Esophagus (tissue), 2 donors: ENCODE data around the gene CIDEC. TPM values are rescaled to one million over a fixed set of nuclear protein-coding genes. Genes with fewer than 3 reads are reported as not detected.

Source experiments
- H3K27ac ChIP-seq, 2 donors: one replicate each; pipeline ENCODE4 v1.5.1; 2013; ENCODE audit warnings: low read depth in 2 of 2, mild to moderate bottlenecking in 2 of 2, inconsistent platforms in 1 of 2, low read length in 1 of 2, moderate library complexity in 1 of 2
- H3K27me3 ChIP-seq, 2 donors: one replicate each; pipeline ENCODE4 v1.6.1; 2013; ENCODE audit warnings: low read length in 2 of 2, control low read depth in 1 of 2, mild to moderate bottlenecking in 1 of 2; ENCODE audit not compliant: insufficient read depth in 2 of 2, control insufficient read depth in 1 of 2
- H3K36me3 ChIP-seq, 2 donors: one replicate each; pipeline ENCODE4 v1.6.1; 2013; ENCODE audit warnings: low read length in 1 of 2; ENCODE audit not compliant: control insufficient read depth in 2 of 2, insufficient read depth in 2 of 2
- H3K4me1 ChIP-seq, 2 donors: one replicate each; pipeline ENCODE4 v1.6.1; 2013; ENCODE audit warnings: low read length in 1 of 2; ENCODE audit not compliant: control insufficient read depth in 2 of 2, insufficient read depth in 2 of 2
- H3K4me3 ChIP-seq, 2 donors: one replicate each; pipeline ENCODE4 v1.5.1; 2013; ENCODE audit warnings: low read length in 2 of 2, mild to moderate bottlenecking in 2 of 2, low read depth in 1 of 2, moderate library complexity in 1 of 2
- H3K9me3 ChIP-seq, 2 donors: one replicate each; pipeline ENCODE4 v1.6.1; 2013; ENCODE audit warnings: mild to moderate bottlenecking in 2 of 2, low read depth in 1 of 2, low read length in 1 of 2, moderate library complexity in 1 of 2; ENCODE audit not compliant: control insufficient read depth in 2 of 2, insufficient read depth in 1 of 2
- WGBS, 2 donors: extraction: QIAGEN DNeasy Blood & Tissue Kit; methylation state at CpG; one replicate each; pipeline ENCODE4 v1.1.7; 2013; 5-methylcytosine and 5-hydroxymethylcytosine counted together
- polyA plus RNA-seq, 2 donors: library from polyadenylated mRNA; stranded (reverse); fragments of 200-250 nt; gene quantifications; one replicate each; pipeline ENCODE4 v1.2.3, GENCODE V29; 2013
- donor health status: healthy with polysubstance abuse.
- donor health status: Bipolar disorder and iron deficiency.

The CIDEC gene
- polyA plus RNA-seq = under 1 TPM; 0.18 to 0.53 TPM

- Histone ChIP-seq H3K27me3 (no peaks in the 10 kb centered on the region), H3K4me1 (no peaks in the 10 kb centered on the region), H3K36me3 (no peaks in the 10 kb centered on the region), H3K27ac (no peak within 1 kb of the TSS), H3K4me3 (no peak within 1 kb of the TSS), H3K9me3 (no peaks in the 10 kb centered on the region)
- WGBS, 2 donors = 85 to 86% methylated on average over 7 of the region's 7 CpGs
Measured at GRCh38 chr3:9879830-9880549, at the start of gene CIDEC. CIDEC (minus strand) TSS chr3:9880253; CDS start chr3:9878486, 1,767 bp downstream.

GRCh38 chr3:9928158-9928557 is 48.1 kb upstream of the CIDEC start:
- Histone ChIP-seq H3K27ac (no peak overlapping the region), H3K4me1 (peaks cover 0 to 3% of the 10 kb centered on the region in 2 donors), H3K9me3 (no peaks in the 10 kb centered on the region), H3K4me3 (no peak overlapping the region), H3K36me3 (peaks cover 12 to 19% of the 10 kb centered on the region in 2 donors), H3K27me3 (no peaks in the 10 kb centered on the region)
- WGBS, 2 donors = 94% methylated on average over 18 to 23 of the region's 23 CpGs

- peaks cover 0 to 6% of the 10 kb centered on the region in 2 donors for H3K36me3 ChIP-seq
- no peaks in the 10 kb centered on the region for H3K27me3 ChIP-seq
- peaks cover 4 to 26% of the 10 kb centered on the region in 2 donors for H3K4me1 ChIP-seq
- WGBS, 2 donors = 95% methylated on average over 8 of the region's 8 CpGs
- H3K4me3 ChIP-seq = no peak overlapping the region
- H3K27ac ChIP-seq = no peak overlapping the region
- no peaks in the 10 kb centered on the region for H3K9me3 ChIP-seq
Measured at GRCh38 chr3:9918261-9919038, 38.4 kb upstream of the CIDEC start.

- Histone ChIP-seq H3K27me3 (no peaks in the 10 kb centered on the region), H3K9me3 (no peaks in the 10 kb centered on the region), H3K4me3 (peak overlapping the region; percentile 59 to 84), H3K36me3 (peaks cover 0 to 6% of the 10 kb centered on the region in 2 donors), H3K4me1 (peaks cover 4 to 26% of the 10 kb centered on the region in 2 donors), H3K27ac (peak overlapping the region in 1 of 2 donors; percentile 92)
- 55 to 68% methylated on average over 10 of the region's 10 CpGs for WGBS, 2 donors
Measured at GRCh38 chr3:9917820-9918219, 37.8 kb upstream of the CIDEC start.

- H3K36me3 ChIP-seq = peaks cover 0 to 6% of the 10 kb centered on the region in 2 donors
- peaks cover 4 to 26% of the 10 kb centered on the region in 2 donors for H3K4me1 ChIP-seq
- H3K27me3 ChIP-seq = no peaks in the 10 kb centered on the region
- H3K4me3 ChIP-seq = peak within 1 kb of the TSS; percentile 61 to 84
- WGBS, 2 donors = 11 to 14% methylated on average over 18 to 19 of the region's 19 CpGs
- peak within 1 kb of the TSS; percentile 92 to 95 for H3K27ac ChIP-seq
- H3K9me3 ChIP-seq = no peaks in the 10 kb centered on the region
Measured at GRCh38 chr3:9916734-9917680, 37.0 kb upstream of the CIDEC start, which contains the start of gene IL17RC. IL17RC (plus strand) TSS chr3:9917098; CDS start chr3:9917316, 218 bp downstream.

GRCh38 chr3:9916346-9916733 is 36.3 kb upstream of the CIDEC start:
- H3K4me1 ChIP-seq = peaks cover 4 to 26% of the 10 kb centered on the region in 2 donors
- H3K36me3 ChIP-seq = peaks cover 0 to 7% of the 10 kb centered on the region in 2 donors
- H3K9me3 ChIP-seq = no peaks in the 10 kb centered on the region
- H3K4me3 ChIP-seq = peak overlapping the region in 1 of 2 donors; percentile 84
- no peaks in the 10 kb centered on the region for H3K27me3 ChIP-seq
- WGBS, 2 donors = 37 to 43% methylated on average over 7 of the region's 7 CpGs
- H3K27ac ChIP-seq = peak overlapping the region; percentile 92 to 95

- H3K27me3 ChIP-seq = no peaks in the 10 kb centered on the region
- H3K27ac ChIP-seq = peak overlapping the region; percentile 86 to 95
- 1 to 3% methylated on average over 80 to 99 of the region's 99 CpGs for WGBS, 2 donors
- peaks cover 0 to 10% of the 10 kb centered on the region in 2 donors for H3K36me3 ChIP-seq
- H3K4me1 ChIP-seq = peaks cover 4 to 26% of the 10 kb centered on the region in 2 donors
- no peaks in the 10 kb centered on the region for H3K9me3 ChIP-seq
- peak overlapping the region; percentile 60 to 61 for H3K4me3 ChIP-seq
Measured at GRCh38 chr3:9915254-9916141, 35.4 kb upstream of the CIDEC start.

GRCh38 chr3:9914559-9915253 is 34.7 kb upstream of the CIDEC start:
- Histone ChIP-seq H3K36me3 (peaks cover 0 to 7% of the 10 kb centered on the region in 2 donors), H3K4me1 (peaks cover 4 to 26% of the 10 kb centered on the region in 2 donors), H3K4me3 (peak overlapping the region; percentile 60 to 61), H3K27me3 (no peaks in the 10 kb centered on the region), H3K27ac (peak overlapping the region; percentile 86 to 95), H3K9me3 (no peaks in the 10 kb centered on the region)
- WGBS, 2 donors = 27 to 31% methylated on average over 15 of the region's 15 CpGs
